Measurements from ENCODE around the gene EPC2. TPM values are rescaled to one million over a fixed set of nuclear protein-coding genes. Genes with fewer than 3 reads are reported as not detected.

The EPC2 gene
- total and polyA plus RNA-seq, 10 of the 15 experiments (the other 5 are each of a cell fraction or from before 2014, with no cell fraction given) = 2.0 to 16.5 (median 10.8) TPM

GRCh38 chr2:148654435-148654834, 9.9 kb downstream of the EPC2 start (continued):
- TF ChIP-seq ZNF274 (IDR thresholded peaks at IDR 0.05; ENCODE audit: insufficient read depth, insufficient read length) (no peak), IRF5 (IDR thresholded peaks at IDR 0.05; ENCODE audit: borderline replicate concordance) (no peak)

- CTCF ChIA-PET = no interaction called here
- POLR2A ChIA-PET = no interaction called here
- SMC1A ChIA-PET (ENCODE audit: uncharacterized antibody, unreplicated experiment) = interaction anchor here (2.7 kb wide), 1 partner anchor 10 kb away, joined by 7 read pairs; no protein-coding TSS in a partner anchor
- Histone ChIP-seq H2AFZ (ENCODE audit: control insufficient read depth, low read depth, low read length) (no peak overlapping the region), H3K27ac (ENCODE audit: control insufficient read depth, insufficient read depth) (no peak overlapping the region), H3K4me3 (no peak overlapping the region), H4K20me1 (ENCODE audit: control insufficient read depth, insufficient read depth) (peaks cover 2% of the 10 kb centered on the region; the same call in 1 of the 2 replicates), H3K79me2 (ENCODE audit: control insufficient read depth, insufficient read depth, low read length) (peaks cover 93% of the 10 kb centered on the region), H3K4me2 (ENCODE audit: control insufficient read depth, insufficient read depth) (no peak overlapping the region), H3K9me3 (replicated peaks; ENCODE audit: control insufficient read depth, insufficient read depth, low read length) (no peaks in the 10 kb centered on the region), H3K4me1 (ENCODE audit: control insufficient read depth, insufficient read depth, low read length) (peaks cover 33% of the 10 kb centered on the region), H3K36me3 (ENCODE audit: control insufficient read depth in 2 of 2, insufficient read depth in 2 of 2, low read length in 1 of 2) (no peaks in the 10 kb centered on the region), H3K27me3 (replicated peaks in 1 of 2; ENCODE audit: control insufficient read depth in 2 of 2, insufficient read depth in 2 of 2, low read length in 1 of 2) (no peaks in the 10 kb centered on the region), H3K9ac (ENCODE audit: control insufficient read depth, insufficient read depth, low read length) (no peak overlapping the region)
- RAD21 ChIA-PET (ENCODE audit: unreplicated experiment) = no interaction called here
- no TSS peak for BruUV-seq (replicated peaks)
- DNase-seq (ENCODE audit: low read depth, low spot score) = no peak
- intact Hi-C loops (cut with micrococcal nuclease; ENCODE audit: unreplicated experiment) (no loop called here), in situ Hi-C loops (cut with MboI) (no loop called here)
- no peak for FAIRE-seq
- WGBS (ENCODE audit: insufficient coverage, insufficient replicate concordance, low lambda C conversion rate, missing lambda C conversion rate) = 96% methylated on average over 1 of the region's 1 CpG
- no peak for TF ChIP-seq RFX5 (IDR thresholded peaks at IDR 0.05; ENCODE audit: low read depth, low read length)
- TF ChIP-seq NFIC (IDR thresholded peaks at IDR 0.05; ENCODE audit: low read depth, low read length) = no peak
- TF ChIP-seq, protein P1, sequence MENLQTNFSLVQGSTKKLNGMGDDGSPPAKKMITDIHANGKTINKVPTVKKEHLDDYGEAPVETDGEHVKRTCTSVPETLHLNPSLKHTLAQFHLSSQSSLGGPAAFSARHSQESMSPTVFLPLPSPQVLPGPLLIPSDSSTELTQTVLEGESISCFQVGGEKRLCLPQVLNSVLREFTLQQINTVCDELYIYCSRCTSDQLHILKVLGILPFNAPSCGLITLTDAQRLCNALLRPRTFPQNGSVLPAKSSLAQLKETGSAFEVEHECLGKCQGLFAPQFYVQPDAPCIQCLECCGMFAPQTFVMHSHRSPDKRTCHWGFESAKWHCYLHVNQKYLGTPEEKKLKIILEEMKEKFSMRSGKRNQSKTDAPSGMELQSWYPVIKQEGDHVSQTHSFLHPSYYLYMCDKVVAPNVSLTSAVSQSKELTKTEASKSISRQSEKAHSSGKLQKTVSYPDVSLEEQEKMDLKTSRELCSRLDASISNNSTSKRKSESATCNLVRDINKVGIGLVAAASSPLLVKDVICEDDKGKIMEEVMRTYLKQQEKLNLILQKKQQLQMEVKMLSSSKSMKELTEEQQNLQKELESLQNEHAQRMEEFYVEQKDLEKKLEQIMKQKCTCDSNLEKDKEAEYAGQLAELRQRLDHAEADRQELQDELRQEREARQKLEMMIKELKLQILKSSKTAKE (IDR thresholded peaks at IDR 0.05; ENCODE audit: low read depth, poor library complexity, severe bottlenecking) = no peak
- TF ChIP-seq IRF5 (IDR thresholded peaks at IDR 0.05; ENCODE audit: borderline replicate concordance) = no peak
- TF ChIP-seq ZNF207 (IDR thresholded peaks at IDR 0.05; ENCODE audit: borderline replicate concordance) = no peak
- TF ChIP-seq NRF1 (conservative IDR thresholded peaks at IDR 0.05; ENCODE audit: low read depth, low read length) = no peak
- TF ChIP-seq ZNF274 (IDR thresholded peaks at IDR 0.05; ENCODE audit: insufficient read depth, insufficient read length) = no peak
- TF ChIP-seq SP1 (IDR thresholded peaks at IDR 0.05; ENCODE audit: low read depth, low read length) = no peak
- no peak for TF ChIP-seq STAT1 (conservative IDR thresholded peaks at IDR 0.05)
- TF ChIP-seq HDGF (IDR thresholded peaks at IDR 0.05) = no peak
- no peak for ATAC-seq
Measured at GRCh38 chr2:148656516-148656915, 12.0 kb downstream of the EPC2 start.
